Inflammatory macrophage (primary cell): ENCODE data around the gene SYNGR2.

Experiments
- DNase-seq, 2 donors: peaks; one replicate each; pipeline ENCODE4 v3.0.0-alpha.2; 2020 to 2022
- total RNA-seq, 18 experiments: gene quantifications; one replicate each; lab custom pipeline; 2026; ENCODE audit warnings: mixed read lengths in 6 of 18, inconsistent platforms in 2 of 18; lab: John Stamatoyannopoulos, UW

SYNGR2 gene, protein sequence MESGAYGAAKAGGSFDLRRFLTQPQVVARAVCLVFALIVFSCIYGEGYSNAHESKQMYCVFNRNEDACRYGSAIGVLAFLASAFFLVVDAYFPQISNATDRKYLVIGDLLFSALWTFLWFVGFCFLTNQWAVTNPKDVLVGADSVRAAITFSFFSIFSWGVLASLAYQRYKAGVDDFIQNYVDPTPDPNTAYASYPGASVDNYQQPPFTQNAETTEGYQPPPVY
- 69.7 to 139 (median 112) reads per million in 18 experiments for total RNA-seq

DNA sequence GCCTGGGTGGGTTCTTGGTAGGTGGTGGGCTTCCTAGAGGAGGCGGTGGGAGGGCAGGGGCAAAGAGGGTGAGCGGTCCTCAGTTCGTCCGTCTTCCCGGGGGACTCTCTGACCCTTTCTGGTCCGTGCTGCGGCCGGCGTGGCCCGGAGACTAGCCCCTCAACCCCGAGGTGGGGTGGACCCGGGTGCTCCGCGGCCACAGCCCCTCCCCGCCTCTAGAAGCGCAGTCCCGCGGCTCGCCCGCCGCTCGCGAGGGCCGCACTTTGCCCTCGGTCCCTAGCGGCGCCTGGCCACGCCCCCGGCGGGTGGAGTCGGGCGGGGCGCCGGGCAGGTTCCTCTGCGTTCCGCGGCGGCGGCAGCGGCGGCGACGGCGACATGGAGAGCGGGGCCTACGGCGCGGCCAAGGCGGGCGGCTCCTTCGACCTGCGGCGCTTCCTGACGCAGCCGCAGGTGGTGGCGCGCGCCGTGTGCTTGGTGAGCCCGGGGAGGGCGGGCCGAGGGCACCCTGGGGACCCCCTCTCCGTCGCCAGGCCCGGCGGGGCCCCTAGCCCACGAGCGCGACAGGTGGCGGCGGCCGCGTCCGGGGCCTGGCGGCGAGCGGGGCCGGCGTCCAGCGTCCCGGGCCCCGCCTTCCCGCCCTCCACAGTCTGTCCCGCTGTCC, at the start of gene SYNGR2:
Gene SYNGR2 (plus strand): TSS at position 340 of the 661 bp plus-strand sequence. CDS start 36 bp downstream, at position 376.
- DNase-seq: peak; percentile 83 to 89

DNA sequence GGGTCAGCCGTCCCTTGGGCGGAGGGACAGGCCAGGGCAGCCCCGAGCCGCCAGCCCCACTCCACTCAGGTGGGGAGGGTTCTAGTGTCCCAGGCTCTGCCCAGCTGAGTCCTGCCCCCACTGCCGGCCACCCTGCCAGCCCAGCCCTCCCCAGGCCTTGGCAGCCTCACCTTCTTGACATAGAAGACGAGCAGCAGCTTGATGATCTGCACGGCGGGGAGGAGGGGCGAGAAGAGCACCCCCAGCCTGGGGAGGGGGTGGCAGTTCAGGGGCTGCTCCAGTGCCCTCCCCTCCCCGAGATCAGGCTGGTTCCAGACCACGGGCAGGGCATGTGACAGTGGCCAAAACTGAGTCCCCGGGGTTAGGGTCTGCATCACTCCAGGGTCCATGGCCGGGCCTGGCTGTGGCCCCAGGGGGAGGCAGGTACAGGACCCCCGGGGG, 49.6 kb upstream of the SYNGR2 start:
- no peak for DNase-seq

DNA sequence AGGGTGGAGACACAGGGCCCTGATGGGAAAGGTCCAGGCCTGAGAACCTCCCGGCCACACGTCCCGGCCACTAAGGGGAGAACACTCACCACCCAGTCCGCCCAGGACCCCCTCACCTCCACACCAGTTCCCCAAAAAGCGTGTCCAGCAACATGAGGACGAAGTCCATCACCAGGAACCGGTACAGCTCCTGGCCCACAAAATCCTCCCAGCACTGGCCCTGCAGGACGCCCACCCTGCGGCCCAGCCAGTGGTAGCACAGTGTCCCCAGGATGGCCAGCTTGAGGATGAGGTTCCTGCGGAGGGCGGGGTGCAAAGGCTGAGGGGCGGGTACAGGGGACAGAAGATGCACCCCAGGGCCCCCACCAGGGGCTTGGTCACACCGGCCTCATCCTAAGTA, 47.8 kb upstream of the SYNGR2 start:
- DNase-seq: no peak

DNA sequence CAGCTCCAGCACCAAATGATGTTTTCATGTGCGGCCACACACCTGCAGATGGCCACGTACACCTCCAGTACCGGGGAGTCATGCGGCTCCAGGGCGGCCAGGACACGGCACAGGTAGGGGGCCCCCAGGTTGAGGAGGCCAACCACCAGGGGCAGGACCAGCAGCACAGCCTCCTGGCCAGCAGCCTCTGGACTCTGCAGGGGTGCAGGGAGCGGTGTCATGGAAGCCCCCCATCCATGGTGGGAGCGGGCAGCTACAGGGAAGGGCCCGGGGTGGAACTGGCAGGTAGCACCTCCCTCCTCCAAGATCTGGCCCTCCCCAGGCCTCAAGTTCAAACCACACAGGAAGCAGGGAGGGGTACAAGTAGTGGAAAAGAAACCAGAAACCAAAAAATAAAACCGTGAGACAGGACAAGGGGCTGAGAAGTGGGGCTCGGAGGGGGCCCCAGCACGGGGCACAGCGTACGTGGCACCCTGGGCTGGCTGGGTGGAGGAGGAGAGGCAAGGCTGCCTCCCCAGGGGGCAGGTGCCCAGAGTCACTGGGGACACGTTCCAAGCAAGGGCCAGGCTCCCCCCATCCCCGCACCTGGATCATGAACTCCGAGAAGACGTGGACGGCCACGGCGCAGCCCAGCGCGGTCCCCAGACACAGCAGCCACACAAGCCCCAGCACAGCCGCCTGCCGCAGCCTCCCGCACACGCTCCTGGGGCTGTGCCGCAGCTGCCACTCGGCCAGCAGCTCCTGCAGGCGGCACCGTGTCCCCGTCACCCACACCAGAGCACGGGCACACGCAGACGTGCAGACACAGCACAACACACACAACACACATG, 47.2 kb upstream of the SYNGR2 start:
- no peak for DNase-seq

DNA sequence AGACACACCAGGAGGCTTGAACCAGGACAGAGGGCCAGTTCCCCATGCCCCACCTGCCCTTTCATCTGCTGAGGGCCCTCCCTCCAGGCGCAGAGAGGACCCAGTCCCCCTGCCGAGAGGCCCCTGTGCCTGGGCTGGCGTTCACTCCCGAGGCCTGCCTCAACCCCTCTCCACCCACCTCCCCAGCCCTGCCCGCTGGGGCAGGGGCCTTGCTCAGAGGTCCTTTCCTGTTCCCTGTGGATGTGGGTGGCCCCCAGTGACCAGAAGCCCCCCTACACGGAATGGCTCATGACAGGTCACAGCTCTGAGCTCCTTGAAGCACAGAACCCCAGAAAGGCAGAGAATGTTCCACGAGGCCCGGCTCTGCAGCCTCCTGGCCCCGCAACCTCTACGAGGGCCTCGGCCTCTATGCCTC, 46.6 kb upstream of the SYNGR2 start:
- no peak for DNase-seq

DNA sequence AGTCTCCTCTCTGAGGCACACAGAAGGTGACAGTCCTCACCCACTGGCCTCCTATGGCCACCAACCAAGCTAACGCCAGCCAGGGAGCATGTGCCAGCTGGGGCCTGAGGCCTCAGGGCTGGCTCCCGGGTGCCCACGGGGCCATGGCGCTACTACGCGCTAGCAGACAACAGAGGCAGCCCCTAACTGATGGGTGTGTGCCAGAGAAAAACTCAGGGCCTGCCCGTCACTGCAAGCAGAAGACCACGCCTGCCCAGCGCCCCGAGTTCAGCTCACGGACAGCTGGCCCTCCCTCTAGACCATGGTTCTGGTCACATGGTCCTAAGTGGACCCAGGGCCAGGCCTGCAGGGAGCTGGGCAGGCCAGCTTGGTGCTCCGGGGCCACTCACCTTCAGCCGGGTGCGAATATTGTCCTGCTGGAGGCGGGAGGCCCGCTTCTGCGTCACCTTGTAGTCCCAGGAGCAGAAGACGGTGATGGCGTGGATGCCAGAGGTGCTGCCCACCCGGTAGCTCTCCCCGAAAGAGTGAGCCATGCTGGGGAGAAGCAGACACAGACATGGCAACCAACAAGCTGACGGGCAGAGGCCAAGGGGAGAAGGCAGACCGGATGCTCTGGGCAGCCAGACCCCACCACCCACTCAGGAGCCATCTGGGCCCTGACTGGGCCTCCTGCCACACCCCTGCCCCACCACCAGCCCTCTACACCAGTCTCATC, 46.0 kb upstream of the SYNGR2 start:
- DNase-seq: no peak

DNA sequence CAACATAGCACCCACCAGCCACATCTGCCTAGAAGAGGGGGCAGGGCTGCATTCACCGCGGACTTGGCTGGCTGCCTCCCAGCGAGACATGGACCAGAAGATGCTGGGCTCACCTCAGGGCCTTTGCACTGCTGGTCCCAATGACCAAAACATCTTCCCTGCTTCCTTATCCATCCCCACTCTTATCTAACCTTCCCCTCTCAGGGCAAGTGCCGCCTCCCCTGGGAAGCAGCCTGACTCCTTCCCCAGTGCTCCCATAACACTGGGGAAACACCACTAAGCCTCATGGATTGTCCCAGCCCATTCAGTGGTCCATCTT, 45.5 kb upstream of the SYNGR2 start:
- DNase-seq: no peak

DNA sequence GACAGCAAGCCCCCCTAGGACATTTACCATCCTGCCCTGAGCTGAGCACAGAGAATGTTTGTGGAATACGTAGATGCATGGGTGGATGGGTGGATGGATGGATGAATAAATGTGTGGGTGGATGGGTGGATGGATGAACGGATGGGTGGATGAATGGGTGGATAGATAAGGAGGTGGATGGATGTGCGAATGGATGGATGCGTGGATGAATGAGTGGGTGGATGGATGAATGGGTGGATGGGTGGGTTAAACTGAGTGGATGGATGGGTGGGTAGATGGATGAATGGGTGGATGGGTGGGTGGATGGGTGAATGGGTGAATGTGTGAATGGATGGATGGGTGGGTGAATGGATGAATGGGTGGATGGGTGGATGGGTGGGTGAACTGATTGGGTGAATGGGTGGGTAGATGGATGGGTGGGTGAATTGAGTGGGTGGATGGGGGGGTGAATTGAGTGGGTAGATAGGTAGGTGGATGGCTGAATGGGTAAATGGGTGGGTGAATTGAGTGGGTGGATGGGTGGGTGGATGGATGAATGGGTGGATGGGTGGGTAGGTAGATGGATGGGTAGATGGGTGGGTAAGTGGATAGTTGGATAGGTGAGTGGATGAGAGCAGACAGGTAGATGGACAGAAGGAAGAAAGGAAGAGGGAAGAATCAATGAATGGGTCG, 45.0 kb upstream of the SYNGR2 start:
- DNase-seq: no peak

DNA sequence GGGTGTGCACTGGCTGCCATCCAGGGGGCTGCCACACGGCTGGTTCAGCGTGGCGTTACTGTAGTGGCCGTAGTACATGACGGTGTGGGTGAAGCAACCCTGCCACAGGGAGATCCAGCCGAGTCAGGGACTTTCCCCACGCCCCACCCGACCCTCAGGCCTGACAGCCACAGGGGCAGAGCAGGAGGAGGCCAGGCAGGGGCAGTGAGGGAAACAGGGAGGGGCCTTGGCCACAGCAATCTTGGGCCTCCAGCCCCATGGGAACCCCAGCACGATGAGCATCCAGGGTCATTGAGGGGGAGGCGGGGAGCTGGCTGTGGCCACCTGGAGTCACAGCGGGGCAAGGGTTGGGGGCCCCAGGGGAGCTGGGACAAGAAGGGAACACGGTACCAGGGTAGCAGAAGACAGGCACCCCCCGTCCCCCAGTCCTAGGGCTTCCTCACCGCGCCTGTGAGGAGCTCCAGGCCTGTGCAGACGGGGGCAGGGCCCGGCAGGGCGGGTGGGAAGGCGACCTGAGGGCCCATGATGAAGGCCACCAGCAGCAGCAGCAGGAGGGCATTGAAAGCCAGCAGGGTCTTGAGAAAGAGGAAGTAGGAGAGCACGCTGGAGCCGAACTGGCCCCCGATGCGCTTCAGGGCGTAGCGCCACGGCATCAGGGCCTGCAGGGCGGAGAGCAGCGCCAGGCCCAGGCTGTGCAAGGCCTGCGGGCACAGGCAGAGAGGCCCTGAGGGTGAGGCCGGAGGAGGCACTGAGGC, 44.1 kb upstream of the SYNGR2 start:
- peak; percentile 54 to 57 for DNase-seq

DNA sequence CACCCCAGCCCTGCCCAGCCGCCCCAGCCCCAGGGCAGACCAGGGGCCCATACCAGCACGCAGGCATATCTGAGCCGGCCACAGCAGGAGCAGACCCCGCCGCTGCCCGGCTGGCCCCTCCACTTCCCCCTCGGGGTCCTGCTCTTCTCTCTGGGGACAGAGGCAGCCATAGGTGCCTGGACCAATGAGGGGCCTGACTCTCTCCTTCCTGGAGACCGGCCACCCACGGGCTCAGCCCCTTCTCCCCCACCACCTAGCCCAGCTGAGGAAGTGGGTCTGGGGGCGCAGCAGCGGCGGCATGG, 43.6 kb upstream of the SYNGR2 start:
- DNase-seq: no peak

DNA sequence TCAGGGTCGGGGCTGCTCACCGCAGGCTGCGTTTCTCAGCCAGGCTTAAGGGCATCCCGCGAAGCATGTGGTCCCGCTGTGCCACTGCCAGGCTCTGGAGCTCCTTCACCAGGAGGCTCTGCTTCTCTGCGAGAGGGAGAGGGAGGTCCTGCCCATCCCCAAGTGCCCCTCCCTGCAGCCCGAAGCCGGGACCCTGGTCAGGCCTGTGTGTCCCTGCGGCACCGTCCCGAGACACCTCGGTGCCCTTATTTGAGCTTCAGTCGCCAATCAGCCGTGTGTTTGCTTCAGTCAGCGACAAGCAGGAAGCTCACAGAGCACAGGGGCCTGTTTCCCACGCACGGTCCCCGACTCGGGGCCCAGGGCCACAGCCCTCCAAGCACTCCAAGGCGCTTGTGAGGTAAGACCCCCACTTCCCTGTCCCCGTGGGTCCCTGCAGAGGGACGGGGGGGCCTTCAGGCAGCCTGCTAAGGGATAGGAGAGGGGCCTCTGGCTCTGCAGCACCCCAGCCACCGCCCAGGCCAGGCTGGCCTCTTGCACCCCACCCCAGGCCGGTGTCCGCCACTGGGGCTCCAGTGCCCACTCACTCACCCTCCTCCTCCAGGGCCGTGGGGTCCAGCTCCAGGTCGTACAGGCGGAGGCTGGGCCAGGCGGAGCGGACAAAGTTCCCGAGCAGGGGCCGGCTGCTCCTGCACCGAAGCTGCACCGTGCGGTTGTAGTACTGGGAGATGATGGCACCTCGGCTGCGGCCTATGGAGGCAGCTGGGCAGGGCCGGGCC, 43.1 kb upstream of the SYNGR2 start:
- DNase-seq: peak in 1 of 2 donors; percentile 42

DNA sequence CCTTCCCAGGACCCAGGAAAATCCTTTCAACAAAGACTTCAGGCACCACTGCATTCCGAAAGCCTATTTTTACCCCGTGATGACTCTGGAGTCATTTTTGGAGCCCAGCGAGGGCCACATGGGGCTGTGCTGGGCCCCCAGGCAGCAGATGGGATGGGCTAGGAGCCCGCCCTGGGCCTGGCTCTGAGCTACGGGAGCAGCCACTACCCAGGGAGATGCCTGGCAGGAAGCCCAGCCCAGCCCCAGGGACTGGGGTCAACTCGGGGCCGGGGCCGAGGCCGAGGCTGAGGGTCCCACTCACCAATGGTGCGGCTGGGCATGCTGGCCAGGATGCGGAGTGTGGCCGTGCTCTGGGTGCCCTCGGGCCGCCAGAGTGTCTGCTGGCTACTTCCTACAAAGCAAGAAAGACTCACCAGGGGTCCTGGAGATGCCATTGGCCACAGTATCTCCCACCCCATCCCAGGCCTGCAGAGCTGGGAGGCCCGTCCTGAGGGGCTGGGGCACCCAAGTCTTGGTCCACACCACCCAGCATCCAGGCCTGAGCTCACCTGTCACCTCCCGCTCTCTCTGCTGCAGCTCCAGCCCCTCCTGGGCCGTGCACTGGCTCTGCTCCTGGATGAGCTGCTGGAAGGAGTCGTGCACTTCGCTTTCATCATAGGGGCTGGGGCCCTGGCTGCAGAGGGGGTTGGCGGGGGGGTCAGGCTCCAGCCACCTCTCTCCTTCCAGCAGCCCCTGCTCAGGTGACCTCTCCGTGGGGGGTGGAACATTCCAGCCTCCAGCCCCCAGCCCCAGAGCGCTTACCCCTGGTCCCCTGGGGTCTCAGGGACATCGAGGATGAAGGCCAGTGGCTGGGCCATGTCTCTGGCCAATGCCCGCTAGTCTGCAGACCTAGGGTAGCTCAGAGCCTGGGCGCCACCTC, 42.1 kb upstream of the SYNGR2 start:
- DNase-seq: no peak

DNA sequence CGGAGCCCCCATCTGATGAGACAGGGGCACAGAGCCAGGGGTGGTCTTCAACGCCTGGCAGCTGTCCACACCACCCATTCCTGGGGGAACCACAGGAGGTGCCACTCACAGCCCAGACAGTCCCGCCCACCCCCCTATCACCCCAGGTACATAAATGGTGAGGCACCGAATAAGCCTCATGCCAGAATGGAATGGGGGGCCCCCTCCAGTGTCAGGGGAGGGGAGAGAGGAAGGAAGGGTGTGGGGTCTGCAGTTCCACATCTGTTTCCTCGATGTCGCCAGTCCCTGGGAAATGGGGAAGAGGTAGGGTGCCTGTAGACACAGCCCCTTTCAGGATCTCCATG, 41.5 kb upstream of the SYNGR2 start:
- no peak for DNase-seq

DNA sequence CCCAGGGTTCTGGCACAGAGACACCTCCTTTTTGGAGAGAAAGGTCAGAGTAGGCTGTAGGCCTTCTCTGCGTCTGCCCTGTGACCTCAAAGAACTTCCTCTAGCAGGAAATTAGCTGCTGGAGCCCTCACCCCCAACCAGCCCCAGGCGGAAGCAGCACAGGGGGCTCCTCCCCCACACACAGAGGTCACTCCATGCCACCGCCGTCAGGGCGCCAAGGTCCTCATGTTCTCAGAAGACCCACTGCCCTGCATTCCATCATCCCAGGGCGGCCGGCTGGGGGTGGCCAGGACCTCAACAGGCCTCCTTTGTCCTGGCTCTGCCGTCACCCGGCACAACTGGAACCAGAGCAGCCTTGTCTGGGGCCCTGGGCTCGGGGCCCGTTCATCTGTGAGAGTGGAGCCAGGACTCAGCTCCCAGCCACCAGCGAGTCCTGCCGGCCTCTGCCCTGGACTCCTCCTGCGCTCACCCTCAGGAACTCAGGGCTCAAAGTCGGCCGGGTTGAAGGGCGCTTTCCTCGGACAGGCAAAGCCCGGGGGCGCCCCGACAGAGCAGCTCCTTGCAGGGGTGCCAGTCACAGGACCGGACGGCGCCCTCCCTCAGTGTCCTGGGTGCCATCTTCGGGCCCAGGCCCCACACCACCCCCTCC, 41.0 kb upstream of the SYNGR2 start:
- peak; percentile 90 to 92 for DNase-seq

DNA sequence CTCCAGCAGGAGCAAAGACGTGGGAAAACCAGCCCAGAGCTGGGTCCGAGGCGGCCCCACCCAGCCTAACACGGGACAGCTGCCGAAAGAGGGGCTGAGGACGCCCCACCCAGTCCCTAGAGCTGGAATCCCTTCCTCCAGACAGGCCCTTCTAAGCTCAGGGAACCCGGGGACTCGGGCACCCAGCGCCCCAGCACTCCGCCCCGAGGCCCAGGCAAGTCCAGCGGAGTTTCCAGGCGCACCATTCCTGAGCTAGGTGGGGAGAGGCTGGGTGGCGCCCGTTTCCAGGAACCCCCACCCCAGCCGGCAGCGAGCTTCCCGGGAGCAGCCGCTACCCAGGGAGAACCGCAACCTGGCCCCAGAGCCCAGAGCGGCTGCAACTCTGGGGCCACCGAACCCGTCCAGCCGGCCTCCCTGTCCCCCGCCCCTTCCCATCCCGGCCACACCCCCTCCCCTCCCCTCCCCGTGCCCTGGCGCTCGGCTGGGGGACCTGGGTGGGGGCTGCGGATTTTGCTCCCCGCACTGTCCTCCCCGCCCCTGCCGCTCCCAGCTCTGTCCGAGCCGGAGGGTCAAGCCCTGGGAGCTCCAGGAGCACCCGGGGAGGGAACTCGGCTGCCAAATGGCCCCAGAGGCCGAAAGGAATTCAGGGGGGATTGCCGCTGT, 40.4 kb upstream of the SYNGR2 start:
- DNase-seq: no peak

DNA sequence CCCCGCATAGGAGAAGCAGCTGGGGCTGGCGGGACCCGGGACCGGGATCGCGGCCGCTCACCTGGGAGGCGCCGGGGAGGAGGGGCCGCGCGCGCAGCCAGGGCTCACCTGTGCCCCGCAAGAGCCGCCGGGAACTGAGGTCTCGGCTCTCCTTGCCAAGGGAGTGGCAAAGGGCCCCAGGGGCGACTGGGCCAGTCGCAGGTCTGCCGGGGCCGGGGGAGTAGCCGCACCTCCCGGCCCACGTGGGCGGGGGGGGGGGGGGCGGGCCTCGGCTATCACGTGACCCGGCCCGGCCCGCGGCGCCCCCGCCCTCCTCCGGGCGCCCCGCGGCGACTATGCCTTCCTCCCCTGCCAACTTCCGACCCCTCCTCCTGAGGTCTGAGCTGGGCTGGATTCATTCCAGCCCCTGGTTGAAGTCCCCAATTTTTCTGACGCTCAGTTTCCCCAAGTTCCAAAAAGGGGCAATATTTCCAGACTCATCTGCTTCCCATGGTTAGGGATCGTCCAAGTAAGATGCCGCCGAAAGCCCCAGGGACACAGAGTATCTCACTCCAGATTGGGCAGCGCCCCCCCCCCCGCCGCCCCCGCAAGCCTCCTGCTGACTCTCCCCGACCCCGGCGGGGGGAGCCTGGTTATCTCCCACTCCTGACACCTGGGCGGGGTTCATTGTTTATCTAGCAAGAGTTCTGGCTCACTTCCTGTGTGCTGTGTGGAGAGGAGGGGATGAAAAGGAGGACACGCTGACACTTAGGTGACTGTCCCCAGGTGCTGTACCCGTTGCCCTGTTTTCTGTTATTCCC, 39.6 kb upstream of the SYNGR2 start, which contains the start of gene TMC6:
Gene TMC6 (minus strand): TSS at position 205 of the 800 bp plus-strand sequence. CDS start 1,923 bp downstream, outside the sequence.
- peak; percentile 33 to 65 for DNase-seq

DNA sequence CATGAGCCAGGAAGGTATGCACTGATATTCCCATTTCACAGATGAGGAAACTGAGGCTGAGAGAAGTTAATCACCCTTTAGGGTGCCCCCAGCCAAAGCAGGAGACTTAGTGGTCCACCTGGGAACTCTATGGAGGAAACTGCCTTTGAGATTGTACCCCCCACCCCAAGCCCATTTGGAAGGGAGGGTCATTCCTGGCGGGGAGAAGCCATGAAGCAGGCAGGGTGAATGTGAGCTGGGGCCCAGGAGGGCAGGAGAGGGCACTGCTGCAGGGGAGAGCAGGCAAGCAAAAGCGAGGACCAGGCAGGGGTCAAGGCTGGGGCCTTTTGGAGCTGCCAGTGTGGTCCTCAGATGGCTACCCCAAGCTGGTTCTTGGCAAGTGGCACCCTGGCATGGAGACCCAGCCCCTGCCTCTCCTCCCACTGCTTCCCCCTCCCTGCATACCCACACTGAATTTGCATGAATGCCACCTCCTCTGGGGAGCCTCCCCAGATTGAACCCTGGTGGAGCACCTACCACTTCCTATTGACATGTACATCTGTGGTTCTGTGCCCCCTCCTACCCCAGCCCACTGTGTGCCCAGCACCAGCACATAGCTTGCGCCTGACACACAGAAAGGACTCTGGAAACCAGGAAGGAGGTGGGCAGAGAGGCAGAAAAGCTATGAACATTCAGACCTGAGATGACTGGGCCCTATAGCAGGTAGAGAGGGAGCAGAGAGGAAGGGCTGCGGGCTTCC, 38.9 kb upstream of the SYNGR2 start:
- DNase-seq: no peak
